ENCODE measurements around the gene LHB.
"Not testable (repeated sequence)": the region's sequence is repeated elsewhere in the genome, so short reads cannot be mapped to it uniquely, and the experiment has no call there.

The LHB gene

GRCh38 chr19:49017041-49017665 lies at the start of gene LHB:
Gene LHB (minus strand): TSS chr19:49017091. CDS start chr19:49017081, 10 bp downstream.
- peaks cover 20 to 41% of the 10 kb centered on the region in 2 donors for H3K4me1 Mint-ChIP-seq

GRCh38 chr19:49065905-49066512 lies 49.1 kb upstream of the LHB start:
- Mint-ChIP-seq H3K9me3 (peaks cover 7 to 10% of the 10 kb centered on the region in 2 donors), H3K4me1 (peaks cover 4 to 6% of the 10 kb centered on the region in 2 donors), H3K27ac (no peak overlapping the region), H3K27me3 (peaks cover 56 to 78% of the 10 kb centered on the region in 2 donors), H3K36me3 (peaks cover 3 to 6% of the 10 kb centered on the region in 2 donors), H3K4me3 (no peak overlapping the region)
- DNase-seq (no peak), ATAC-seq (replicated peaks) (no peak)

More at GRCh38 chr19:49017041-49017665, at the start of gene LHB:
- H3K36me3 Mint-ChIP-seq, result peaks cover 25% of the 10 kb centered on the region in 2 donors
- H3K9me3 Mint-ChIP-seq, result no peaks in the 10 kb centered on the region
- peak within 1 kb of the TSS; percentile 81 to 86 for H3K4me3 Mint-ChIP-seq
- peaks cover 5 to 17% of the 10 kb centered on the region in 2 donors for H3K27me3 Mint-ChIP-seq
- no peak for ATAC-seq (replicated peaks)
- DNase-seq, result no peak
- H3K27ac Mint-ChIP-seq, result peak within 1 kb of the TSS; percentile 57

- Mint-ChIP-seq H3K36me3 (no peaks in the 10 kb centered on the region), H3K4me1 (peaks cover 4 to 6% of the 10 kb centered on the region in 2 donors), H3K4me3 (peak within 1 kb of the TSS in 1 of 2 donors; percentile 11), H3K9me3 (peaks cover 5% of the 10 kb centered on the region in 2 donors), H3K27ac (no peak within 1 kb of the TSS), H3K27me3 (peaks cover 55 to 78% of the 10 kb centered on the region in 2 donors)
- DNase-seq, result no peak
- ATAC-seq (replicated peaks), result no peak
These were observed 48.1 kb upstream of the LHB start, which contains the start of gene NTF4 for GRCh38 chr19:49064768-49065611. Gene NTF4 (minus strand): TSS chr19:49064818. CDS start chr19:49061997, 2,821 bp downstream.

GRCh38 chr19:49064029-49064629 lies 47.2 kb upstream of the LHB start:
- Mint-ChIP-seq H3K4me3 (no peak overlapping the region), H3K9me3 (peaks cover 0 to 2% of the 10 kb centered on the region in 2 donors), H3K4me1 (peaks cover 4 to 6% of the 10 kb centered on the region in 2 donors), H3K27me3 (peaks cover 53 to 77% of the 10 kb centered on the region in 2 donors), H3K36me3 (no peaks in the 10 kb centered on the region), H3K27ac (no peak overlapping the region)
- ATAC-seq (replicated peaks), result no peak
- no peak for DNase-seq

GRCh38 chr19:49061445-49061844 lies 44.6 kb upstream of the LHB start:
- H3K4me3 Mint-ChIP-seq, result no peak overlapping the region
- no peak overlapping the region for H3K27ac Mint-ChIP-seq
- H3K36me3 Mint-ChIP-seq, result no peaks in the 10 kb centered on the region
- peaks cover 0 to 2% of the 10 kb centered on the region in 2 donors for H3K9me3 Mint-ChIP-seq
- peak; percentile 15 to 36 for ATAC-seq (replicated peaks)
- DNase-seq, result no peak
- peaks cover 59 to 84% of the 10 kb centered on the region in 2 donors for H3K27me3 Mint-ChIP-seq
- peaks cover 20 to 26% of the 10 kb centered on the region in 2 donors for H3K4me1 Mint-ChIP-seq

GRCh38 chr19:49061000-49061399 lies 44.1 kb upstream of the LHB start:
- H3K9me3 Mint-ChIP-seq, result peaks cover 0 to 2% of the 10 kb centered on the region in 2 donors
- no peak for DNase-seq
- peaks cover 23 to 30% of the 10 kb centered on the region in 2 donors for H3K4me1 Mint-ChIP-seq
- no peak overlapping the region for H3K4me3 Mint-ChIP-seq
- ATAC-seq (replicated peaks), result no peak
- no peaks in the 10 kb centered on the region for H3K36me3 Mint-ChIP-seq
- peaks cover 56 to 84% of the 10 kb centered on the region in 2 donors for H3K27me3 Mint-ChIP-seq
- no peak overlapping the region for H3K27ac Mint-ChIP-seq

- H3K27me3 Mint-ChIP-seq, result peaks cover 51 to 81% of the 10 kb centered on the region in 2 donors
- no peak overlapping the region for H3K4me3 Mint-ChIP-seq
- peaks cover 0 to 2% of the 10 kb centered on the region in 2 donors for H3K9me3 Mint-ChIP-seq
- H3K4me1 Mint-ChIP-seq, result peaks cover 24 to 33% of the 10 kb centered on the region in 2 donors
- no peak for DNase-seq
- H3K27ac Mint-ChIP-seq, result no peak overlapping the region
- no peaks in the 10 kb centered on the region for H3K36me3 Mint-ChIP-seq
- ATAC-seq (replicated peaks), result no peak
These were observed 42.2 kb upstream of the LHB start for GRCh38 chr19:49059053-49059452.

- H3K9me3 Mint-ChIP-seq, result peaks cover 0 to 2% of the 10 kb centered on the region in 2 donors
- DNase-seq (no peak), ATAC-seq (replicated peaks) (peak in 1 of 2 donors; percentile 30)
- peak overlapping the region in 1 of 2 donors; percentile 8 for H3K4me3 Mint-ChIP-seq
- H3K27me3 Mint-ChIP-seq, result peaks cover 56 to 81% of the 10 kb centered on the region in 2 donors
- peaks cover 24 to 33% of the 10 kb centered on the region in 2 donors for H3K4me1 Mint-ChIP-seq
- no peaks in the 10 kb centered on the region for H3K36me3 Mint-ChIP-seq
- no peak overlapping the region for H3K27ac Mint-ChIP-seq
These were observed 41.7 kb upstream of the LHB start for GRCh38 chr19:49058562-49058961.

GRCh38 chr19:49057636-49058234 lies 40.8 kb upstream of the LHB start, which contains the start of gene CGB7:
Gene CGB7 (minus strand): TSS chr19:49057749. CDS start chr19:49055375, 2,374 bp downstream.
- H3K4me3 Mint-ChIP-seq, result peak within 1 kb of the TSS; percentile 78 to 86
- no peak for ATAC-seq (replicated peaks)
- H3K27me3 Mint-ChIP-seq, result peaks cover 56 to 75% of the 10 kb centered on the region in 2 donors
- peaks cover 0 to 2% of the 10 kb centered on the region in 2 donors for H3K9me3 Mint-ChIP-seq
- DNase-seq, result no peak
- H3K36me3 Mint-ChIP-seq, result no peaks in the 10 kb centered on the region
- H3K4me1 Mint-ChIP-seq, result peaks cover 24 to 33% of the 10 kb centered on the region in 2 donors
- peak within 1 kb of the TSS; percentile 16 for H3K27ac Mint-ChIP-seq

GRCh38 chr19:49056902-49057596 lies 40.2 kb upstream of the LHB start:
- peaks cover 56 to 75% of the 10 kb centered on the region in 2 donors for H3K27me3 Mint-ChIP-seq
- not testable (repeated sequence) for ATAC-seq (replicated peaks)

GRCh38 chr19:49056101-49056901 lies 39.4 kb upstream of the LHB start:
- H3K27ac Mint-ChIP-seq, result peak overlapping the region; percentile 16
- ATAC-seq (replicated peaks), result peak; percentile 78 to 83
- peaks cover 0 to 2% of the 10 kb centered on the region in 2 donors for H3K9me3 Mint-ChIP-seq
- H3K36me3 Mint-ChIP-seq, result no peaks in the 10 kb centered on the region
- peak; percentile 35 for DNase-seq
- H3K27me3 Mint-ChIP-seq, result peaks cover 52 to 70% of the 10 kb centered on the region in 2 donors
- H3K4me3 Mint-ChIP-seq, result peak overlapping the region; percentile 78 to 86
- H3K4me1 Mint-ChIP-seq, result peaks cover 22 to 33% of the 10 kb centered on the region in 2 donors

More at GRCh38 chr19:49056902-49057596, 40.2 kb upstream of the LHB start:
- Mint-ChIP-seq H3K27ac (peak overlapping the region; percentile 16), H3K4me1 (peaks cover 24 to 33% of the 10 kb centered on the region in 2 donors), H3K4me3 (peak overlapping the region; percentile 78 to 86)
- DNase-seq, H3K9me3 Mint-ChIP-seq, H3K36me3 Mint-ChIP-seq: not testable (repeated sequence)

- H3K27ac Mint-ChIP-seq; H3K4me3 Mint-ChIP-seq; H3K4me1 Mint-ChIP-seq; H3K9me3 Mint-ChIP-seq; H3K36me3 Mint-ChIP-seq; DNase-seq; ATAC-seq (replicated peaks): not testable (repeated sequence)
- peaks cover 18 to 26% of the 10 kb centered on the region in 2 donors for H3K27me3 Mint-ChIP-seq
These were observed 33.6 kb upstream of the LHB start for GRCh38 chr19:49050376-49051033.

Measured in stimulated activated naive B cell treated with anti-CD40 and anti-IgM and Interleukin-4, amounts not matched to agents 10 μg/mL and 1 μg/mL and 100 μg/mL, for 72 hours (primary cell).